COLO668 (cell line): ENCODE results near the gene ZDHHC11.
A peak's percentile ranks its signal among the peaks of the same experiment; 100 is the strongest.

Experiments
- DNase-seq: peaks from one replicate; lab custom pipeline; 2025; ENCODE audit not compliant: unreplicated experiment; lab: John Stamatoyannopoulos, UW

ZDHHC11 gene

GRCh38 chr5:850511-851006, at the start of gene ZDHHC11:
ZDHHC11 (minus strand) TSS chr5:850986; CDS start chr5:850602, 384 bp downstream.
- peak; percentile 57 for DNase-seq

GRCh38 chr5:893711-894110, 42.9 kb upstream of the ZDHHC11 start:
- DNase-seq = peak; percentile 91

DNA sequence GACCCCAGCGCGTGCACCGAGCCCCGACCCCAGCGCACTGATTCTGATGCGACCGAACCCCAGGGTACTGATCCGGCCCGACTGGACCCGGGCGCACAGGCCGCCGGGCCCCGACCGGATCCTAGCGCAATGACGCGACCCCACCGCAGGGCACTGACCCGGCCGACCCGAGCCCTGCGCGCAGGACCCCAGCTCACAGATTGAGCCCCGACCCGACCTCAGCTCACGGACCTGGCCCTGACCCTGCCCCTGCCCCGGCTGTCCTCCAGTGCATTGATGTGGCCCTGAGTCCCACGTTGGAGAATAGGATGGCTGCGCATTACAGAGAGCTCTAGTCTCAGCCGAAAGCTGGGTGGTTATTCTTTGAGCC, 42.3 kb upstream of the ZDHHC11 start:
- no peak for DNase-seq

GRCh38 chr5:892394-893136, 41.8 kb upstream of the ZDHHC11 start, which contains the start of the genes BRD9 and TRIP13:
BRD9 (minus strand) TSS chr5:892801; CDS start chr5:892657, 144 bp downstream.
TRIP13 (plus strand) TSS chr5:892884; CDS start chr5:892999, 115 bp downstream.
- peak; percentile 97 for DNase-seq

- DNase-seq = peak; percentile 43
These were observed 41.1 kb upstream of the ZDHHC11 start for GRCh38 chr5:891837-892393.

DNA sequence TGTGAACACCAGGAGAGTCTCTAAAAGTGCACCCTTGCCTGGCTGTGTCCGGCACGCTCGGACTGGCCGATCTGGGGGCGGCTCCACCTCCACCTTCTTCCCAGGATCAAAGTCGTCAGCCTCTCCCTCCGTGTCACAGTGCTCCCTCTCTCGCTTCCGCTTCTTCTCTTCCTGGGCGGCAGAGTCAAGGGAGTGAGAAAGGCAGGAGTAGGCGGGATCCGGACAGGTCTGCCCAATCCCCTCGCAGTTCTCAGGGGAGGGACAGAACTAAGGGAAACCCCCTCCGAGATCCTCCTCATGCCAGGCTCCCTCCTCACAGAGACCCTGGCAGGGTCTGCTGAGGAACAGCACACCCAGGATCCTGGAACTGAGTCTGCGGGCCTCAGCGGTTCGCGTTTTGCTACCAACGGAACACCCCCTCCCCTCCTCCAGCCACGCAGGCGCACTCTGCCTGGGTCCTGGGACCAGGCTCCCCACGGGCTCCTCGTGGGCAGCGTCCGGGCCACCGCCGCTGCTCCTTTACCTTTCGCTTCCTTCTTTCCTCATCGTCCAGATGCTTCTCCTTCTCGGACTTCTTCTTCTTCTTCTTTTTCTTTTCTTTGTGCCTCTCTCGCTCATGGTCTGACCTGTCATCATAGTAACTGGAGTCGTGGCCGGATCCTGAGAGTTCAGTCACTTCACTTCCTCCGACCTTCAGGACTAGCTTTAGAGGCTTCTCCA, 40.5 kb upstream of the ZDHHC11 start:
- no peak for DNase-seq

DNA sequence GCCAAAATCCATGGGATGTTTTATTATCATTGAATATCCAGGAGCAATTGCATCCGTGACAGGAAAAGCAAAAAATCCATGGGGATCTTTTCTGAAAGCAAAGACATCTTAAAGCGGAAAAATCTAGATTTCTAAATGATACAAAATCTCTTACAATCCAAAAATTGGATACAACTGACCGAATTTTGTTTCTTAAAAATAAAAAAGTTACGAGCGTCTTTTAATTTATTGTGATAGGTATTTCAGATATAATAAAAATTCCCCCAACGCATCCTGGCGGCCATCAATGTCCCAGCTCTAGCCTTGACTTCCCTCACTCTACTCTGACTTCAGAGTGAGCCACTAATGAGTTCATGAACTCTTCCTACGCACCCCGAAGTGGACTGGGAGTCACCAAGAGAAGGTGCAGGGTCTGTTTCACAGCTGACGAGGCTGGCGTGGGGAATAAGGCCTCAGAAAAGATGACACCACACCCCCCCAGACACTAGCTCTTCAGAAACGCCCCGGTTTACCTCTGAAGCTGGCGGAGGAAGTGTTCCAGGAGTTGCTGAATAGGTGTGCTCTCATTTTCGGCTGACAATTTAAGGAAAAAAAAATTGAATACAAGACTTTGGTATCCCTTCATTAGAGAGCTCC, 38.4 kb upstream of the ZDHHC11 start:
- no peak for DNase-seq

- DNase-seq = no peak
These were observed 37.9 kb upstream of the ZDHHC11 start for GRCh38 chr5:888638-889035.

DNA sequence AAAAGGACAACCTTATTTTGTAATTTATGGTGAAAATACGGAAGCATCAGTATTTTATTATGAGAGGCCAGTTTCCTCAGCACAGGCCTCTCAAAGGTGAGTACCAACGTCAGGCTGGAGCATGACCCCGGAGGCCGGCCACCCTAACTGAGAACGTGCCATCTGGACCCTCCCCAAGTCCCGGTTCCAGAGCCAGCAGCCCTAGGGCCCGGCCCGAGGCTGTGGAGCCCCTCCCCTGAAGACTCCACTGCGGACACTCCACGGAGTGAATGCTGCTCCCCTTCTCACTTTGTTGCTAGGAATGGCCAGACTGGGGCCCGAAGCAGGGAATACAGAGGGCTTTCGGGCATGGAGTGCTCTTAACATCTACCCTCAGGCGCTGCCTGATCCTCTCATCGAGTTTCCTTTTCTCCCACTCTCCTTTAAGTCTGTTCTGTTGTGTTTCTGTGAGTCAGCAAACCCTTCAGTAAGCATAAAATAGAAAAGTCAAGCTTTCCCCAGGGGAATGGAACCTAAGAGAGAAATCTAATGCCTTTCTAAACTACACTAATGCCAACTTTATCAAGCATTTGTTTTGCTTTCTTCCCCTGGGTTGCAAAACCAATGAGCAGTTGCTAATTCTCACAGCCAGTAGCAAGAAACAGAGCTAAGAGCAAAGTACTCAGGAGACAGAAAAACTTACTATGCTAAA, 37.3 kb upstream of the ZDHHC11 start:
- no peak for DNase-seq

DNA sequence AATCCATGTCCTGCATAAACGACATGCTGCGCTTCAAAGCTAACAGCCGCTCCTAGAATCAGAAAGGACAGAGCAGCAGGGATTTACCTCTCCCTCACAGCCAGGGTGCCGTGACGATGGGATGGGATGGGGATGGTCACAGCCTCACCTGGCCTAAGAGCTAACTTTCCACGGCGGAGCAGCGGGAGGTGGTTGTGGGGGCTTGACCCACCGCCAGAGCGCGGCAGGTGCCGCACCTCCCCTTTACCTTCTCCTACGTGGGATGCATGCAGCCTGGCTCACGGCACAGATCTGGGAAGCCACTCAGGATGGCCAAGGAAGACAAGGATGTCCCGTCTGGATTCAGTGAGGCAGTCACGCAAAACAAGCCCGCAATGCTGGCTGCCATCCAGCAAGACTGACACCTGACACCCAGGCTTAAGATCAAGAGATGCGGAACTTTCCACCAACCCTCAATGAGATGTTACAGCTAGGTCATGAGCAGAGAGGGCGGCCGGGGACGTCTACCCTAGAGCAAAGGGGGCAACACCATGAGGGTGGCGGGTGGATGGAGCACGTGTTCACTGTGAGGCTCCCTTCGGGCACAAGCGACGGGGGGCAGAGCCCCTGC, 36.0 kb upstream of the ZDHHC11 start:
- no peak for DNase-seq

DNA sequence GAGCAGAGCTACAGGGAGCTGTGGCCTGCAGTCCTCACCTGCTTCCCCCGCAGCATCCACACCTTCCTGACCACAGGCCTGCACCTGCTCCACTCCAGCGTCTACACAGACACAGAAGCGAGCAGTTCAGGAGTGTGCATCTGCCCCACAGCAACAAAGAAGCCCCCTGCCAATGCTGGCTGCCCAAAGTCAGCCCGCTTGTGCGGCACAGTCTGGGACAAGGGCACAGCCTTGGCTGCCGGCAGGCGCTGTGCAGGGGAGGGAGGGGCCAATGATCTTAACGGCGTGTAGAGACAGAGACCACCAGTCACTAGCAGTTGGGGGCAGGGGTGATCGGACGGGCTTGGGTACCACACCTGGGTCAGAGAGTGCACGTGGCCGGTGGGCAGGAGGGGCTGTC, 35.2 kb upstream of the ZDHHC11 start:
- no peak for DNase-seq

- peak; percentile 48 for DNase-seq
These were observed 34.7 kb upstream of the ZDHHC11 start for GRCh38 chr5:885529-885928.

DNA sequence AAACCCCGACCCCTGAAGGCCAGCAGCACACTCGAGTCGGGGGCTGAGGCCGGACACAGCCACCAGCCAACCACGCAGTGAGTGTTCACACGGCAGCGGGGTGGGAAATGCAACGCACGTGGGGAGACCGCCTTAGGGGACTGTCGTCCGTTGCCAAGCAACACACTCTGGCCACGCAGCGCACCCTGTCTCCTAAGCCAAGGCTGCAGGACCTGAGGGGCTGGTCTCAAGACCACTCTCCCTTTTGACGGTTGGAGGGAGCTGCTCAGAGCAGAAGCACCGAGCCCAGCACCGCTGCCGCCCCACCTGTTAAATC, 34.3 kb upstream of the ZDHHC11 start:
- DNase-seq = no peak

DNA sequence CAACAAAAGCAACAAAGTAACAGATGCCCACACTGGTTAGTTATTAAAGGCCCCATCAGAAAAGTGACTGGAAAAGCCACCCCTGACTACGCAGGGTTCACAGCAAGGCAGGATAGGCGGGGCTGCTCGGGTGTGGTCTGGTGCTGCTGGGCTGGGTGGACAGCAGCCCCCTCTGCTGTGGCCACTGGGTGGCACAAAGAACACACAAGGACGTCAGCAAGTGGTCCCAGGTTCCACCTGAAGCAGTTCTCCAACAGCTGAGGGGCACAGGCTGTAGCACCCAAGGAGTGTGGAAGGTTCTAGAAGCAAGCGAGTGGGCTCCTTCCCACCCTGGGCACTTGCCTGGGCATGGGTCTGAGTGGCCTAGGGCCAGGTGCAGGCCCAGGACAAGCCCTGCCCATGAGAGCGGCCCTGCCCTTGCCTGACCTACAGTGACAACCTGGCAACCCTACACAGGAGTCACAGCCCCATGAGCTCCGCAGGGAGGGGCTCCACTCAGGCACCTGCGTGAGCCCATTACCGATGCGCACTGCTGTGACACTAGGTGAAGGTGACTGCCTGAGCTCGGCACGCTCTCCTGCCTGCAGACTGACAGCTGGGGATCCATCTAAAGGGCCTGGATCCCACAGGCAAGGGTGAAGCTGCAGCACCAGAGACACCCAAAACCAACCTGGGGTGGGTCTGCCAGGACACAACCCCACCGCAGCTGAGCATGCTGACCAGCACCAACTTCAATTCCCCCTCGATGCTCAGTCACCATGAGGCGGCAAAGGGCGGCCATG, 33.8 kb upstream of the ZDHHC11 start:
- no peak for DNase-seq

DNA sequence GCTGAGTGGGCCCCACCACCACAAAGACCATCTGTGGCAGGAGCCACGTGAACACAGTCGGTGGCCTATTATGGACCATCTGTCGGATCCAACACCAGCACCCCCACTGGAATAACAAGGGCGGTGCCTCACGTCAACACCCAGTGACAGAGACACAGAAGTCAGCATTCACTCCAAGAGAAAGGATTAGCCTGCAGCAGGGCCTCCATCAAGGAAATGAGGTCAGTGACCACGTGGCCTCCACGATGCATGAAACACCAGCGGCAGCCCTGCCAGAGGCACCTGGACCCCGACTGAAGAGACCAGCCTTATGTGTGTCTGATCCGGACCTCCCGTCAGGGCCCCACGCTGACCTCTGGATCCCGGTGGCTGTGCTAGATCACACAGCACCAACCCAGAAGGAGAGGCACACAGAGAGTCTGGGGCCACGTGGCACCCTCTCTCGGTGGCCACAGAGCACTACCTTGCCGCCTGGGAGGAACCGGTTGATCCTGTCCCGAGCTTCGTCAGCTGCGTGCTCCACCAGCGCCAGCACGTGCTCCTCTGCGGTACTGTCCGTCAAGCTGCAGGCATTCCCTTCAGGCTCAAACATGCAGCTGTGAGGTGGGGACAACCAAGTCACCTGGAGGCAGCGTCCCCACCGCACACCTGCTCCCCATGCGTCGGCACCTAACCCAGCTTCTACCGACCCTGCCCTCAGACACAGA, 32.8 kb upstream of the ZDHHC11 start:
- DNase-seq = no peak

- no peak for DNase-seq
These were observed 31.7 kb upstream of the ZDHHC11 start for GRCh38 chr5:882253-883183.

DNA sequence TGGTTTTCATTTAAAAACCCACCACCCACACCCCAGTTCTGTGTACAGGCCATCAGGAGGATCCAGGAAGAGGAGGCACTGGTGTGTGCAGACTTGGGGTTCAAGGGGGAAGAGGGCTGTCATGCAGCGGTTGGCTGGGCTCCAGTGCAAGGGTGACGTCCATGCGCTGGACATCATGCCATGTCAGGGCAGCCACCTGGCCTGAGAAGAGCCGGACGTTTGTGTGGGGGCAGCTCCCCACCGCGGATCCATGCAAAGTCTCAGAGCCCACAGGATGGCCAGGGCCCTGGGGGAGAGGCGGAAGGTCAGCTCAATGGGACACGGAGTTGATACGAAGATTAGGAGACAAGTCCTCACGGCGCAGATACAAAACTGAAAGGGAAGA, 30.8 kb upstream of the ZDHHC11 start:
- no peak for DNase-seq
